HL-60/S4 treated with retinoic acid at 250 ng/mL for 4 days and 3 days (cell line): Measurements from ENCODE around the gene TPRN.

ENCODE experiments used
- in situ Hi-C: fragments of 300-500 bp; cut with MboI; formaldehyde crosslinking; loops from 2 replicates; pipeline ENCODE4 v1.7.0; 2022; ENCODE audit warnings: low sequenced_read_pairs

TPRN gene

DNA sequence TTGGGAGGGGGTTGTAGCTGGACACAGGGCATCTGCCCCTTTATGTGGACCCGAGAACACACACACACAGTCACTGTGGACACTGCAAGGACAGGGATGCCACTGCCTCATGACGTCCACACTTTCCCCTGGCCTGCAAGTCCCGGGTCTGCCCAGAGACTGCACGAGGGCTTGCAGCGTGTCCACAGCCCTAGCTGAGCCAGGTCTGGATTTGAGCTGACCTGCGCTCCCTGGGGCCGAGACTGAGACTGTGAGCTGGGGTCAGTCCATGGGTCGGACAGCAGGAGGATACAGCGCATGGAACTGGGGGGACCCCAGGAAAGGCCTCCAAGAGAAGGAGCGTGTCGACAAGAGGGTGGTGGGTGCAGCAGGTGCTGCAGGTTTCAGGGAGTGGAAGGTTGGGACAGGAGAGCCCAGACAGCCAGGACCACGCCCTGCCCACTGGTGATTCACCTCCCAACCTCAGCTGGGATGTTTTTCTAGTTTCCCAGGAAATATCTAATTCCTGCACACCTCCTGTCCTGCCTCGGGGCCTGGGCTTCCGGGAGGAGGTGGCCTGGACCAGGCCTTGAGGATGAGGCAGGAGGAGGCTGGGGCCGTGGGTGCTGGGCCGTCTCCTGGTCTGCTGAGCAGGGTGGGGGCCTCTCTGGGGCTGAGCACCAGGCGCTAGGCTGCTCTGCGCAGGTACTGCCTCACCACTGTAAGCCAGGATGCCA is 26.0 kb upstream of the TPRN start:
- in situ Hi-C loops = no loop called here

- in situ Hi-C loops = no loop called here
Observed at GRCh38 chr9:137225699-137226331, 25.3 kb upstream of the TPRN start.

- in situ Hi-C loops = no loop called here
Observed at GRCh38 chr9:137224830-137225694, 24.5 kb upstream of the TPRN start, which contains the start of gene CYSRT1. Gene CYSRT1, plus strand, starts transcription at chr9:137225174. Its CDS starts 448 bp downstream, at chr9:137225622.

GRCh38 chr9:137223078-137223970 is 22.8 kb upstream of the TPRN start:
- in situ Hi-C loops = no loop called here

GRCh38 chr9:137222190-137223077 is 21.9 kb upstream of the TPRN start, which contains the start of gene RNF208:
Gene RNF208, minus strand, starts transcription at chr9:137222240. Its CDS starts 1,028 bp downstream, at chr9:137221212.
- in situ Hi-C loops = no loop called here

DNA sequence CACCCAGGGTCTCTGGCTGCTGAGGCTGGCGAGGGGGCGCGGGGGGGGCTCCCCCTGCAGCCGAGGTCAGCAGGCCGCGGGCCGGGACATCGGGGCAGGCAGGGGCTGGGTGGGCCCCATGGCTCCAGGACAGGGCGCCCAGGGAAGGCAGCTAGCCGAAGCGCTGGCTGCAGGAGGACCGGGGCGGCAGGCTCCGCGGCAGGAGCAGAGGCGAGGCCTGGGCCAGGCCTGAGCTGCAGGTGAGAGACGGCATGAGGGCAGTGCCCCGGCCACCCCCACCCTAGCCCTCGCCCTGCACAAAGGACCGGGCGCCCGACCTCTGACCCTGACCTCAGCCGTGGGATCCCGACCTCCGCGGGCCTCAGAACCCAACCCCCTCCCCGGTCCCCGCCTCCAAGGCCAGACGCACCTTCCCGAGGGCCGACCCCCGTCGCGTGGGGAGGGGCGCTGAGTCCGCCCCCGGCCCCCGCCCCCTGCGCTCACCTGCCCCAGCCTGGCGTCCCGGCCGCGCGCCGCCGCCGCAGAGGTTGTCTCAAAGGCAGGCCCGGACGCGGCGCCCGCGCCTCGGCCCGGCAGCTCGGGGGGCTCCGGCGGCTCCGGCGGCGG is 21.1 kb upstream of the TPRN start:
- in situ Hi-C loops = no loop called here

- in situ Hi-C loops = no loop called here
Observed at GRCh38 chr9:137221095-137221505, 20.6 kb upstream of the TPRN start.

GRCh38 chr9:137220317-137221094 is 20.0 kb upstream of the TPRN start:
- in situ Hi-C loops = no loop called here

DNA sequence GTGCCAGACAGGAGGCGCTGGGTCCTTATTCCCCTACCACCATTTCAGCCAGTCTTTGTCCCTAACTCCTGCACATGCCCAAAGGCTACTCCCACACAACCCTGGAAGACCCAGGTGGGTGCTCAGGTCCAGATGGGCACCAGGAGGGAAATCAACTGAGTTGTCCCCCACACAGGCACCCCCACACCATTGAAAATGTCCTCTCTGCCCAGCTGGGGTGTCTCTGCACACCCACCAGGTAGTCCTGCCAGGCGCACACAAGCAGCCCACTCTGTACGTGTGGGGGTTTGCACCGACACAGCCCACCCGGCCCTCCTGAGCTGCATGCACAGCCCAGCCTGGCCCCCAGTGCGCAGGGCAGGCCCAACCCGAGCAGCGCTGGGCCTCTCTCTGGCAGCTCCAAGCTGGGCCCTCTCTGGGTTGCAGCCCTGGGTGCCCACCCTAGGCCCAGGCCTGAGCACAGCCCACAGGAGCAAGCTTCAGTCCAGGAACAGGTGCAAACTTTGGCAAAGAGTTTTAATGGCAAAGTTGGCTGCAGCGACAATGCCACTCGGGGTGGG is 19.3 kb upstream of the TPRN start:
- in situ Hi-C loops = no loop called here

- in situ Hi-C loops = no loop called here
Observed at GRCh38 chr9:137218754-137219271, 18.3 kb upstream of the TPRN start.

- in situ Hi-C loops = no loop called here
Observed at GRCh38 chr9:137218212-137218753, 17.7 kb upstream of the TPRN start.

GRCh38 chr9:137217276-137218211 is 17.0 kb upstream of the TPRN start:
- in situ Hi-C loops = no loop called here

DNA sequence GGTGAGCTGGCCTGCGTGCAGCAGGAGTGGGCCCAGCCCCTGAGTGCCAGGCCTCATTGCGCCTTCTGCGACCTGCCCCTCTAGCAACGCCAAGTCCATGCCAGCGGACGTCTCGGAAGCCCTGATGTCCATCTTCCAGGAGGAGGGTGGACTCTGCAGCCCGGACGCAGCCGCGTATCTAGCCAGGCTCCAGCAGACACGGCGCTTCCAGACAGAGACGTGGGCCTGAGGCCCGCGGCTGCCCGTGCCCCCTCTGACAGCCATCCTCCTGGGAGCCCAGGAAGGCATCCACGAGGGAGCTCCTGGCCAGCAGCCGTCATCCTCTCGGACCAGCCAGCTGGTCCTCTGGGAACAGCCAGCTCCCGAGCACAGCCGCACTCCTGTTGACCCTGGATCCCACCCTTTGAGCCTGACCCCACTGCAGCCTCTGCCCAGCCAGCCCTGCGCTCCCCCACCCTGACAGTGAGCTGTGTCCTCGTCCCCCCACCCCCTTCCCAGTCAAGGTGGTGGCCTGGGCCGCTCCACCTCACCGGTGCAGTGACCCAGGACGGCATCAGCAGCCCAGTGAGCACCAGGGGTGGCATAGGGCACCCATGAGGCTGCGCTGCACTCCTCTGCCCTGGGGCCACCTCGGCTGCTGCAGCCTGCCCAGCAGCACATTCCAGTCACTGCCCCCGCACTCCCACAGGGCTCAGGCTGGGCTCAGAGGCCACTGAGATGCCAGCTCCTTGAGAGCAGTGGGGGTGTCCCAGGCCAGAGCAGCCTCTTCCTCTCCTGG is 15.8 kb upstream of the TPRN start:
- in situ Hi-C loops = no loop called here

GRCh38 chr9:137215196-137215986 is 14.8 kb upstream of the TPRN start:
- in situ Hi-C loops = no loop called here

- in situ Hi-C loops = no loop called here
Observed at GRCh38 chr9:137214620-137215019, 14.1 kb upstream of the TPRN start.
